HG02884 (cell line): ENCODE data around the gene RNF133.
"Not testable (repeated sequence)": the region's sequence is repeated elsewhere in the genome, so short reads cannot be mapped to it uniquely, and the experiment has no call there.

ENCODE experiments used
- ATAC-seq: cut with Tn5 transposase; IDR thresholded peaks from one replicate; pipeline ENCODE4 v1.9.1; 2021; ENCODE audit warnings: mild to moderate bottlenecking, moderate library complexity; ENCODE audit not compliant: unreplicated experiment

Gene RNF133

DNA sequence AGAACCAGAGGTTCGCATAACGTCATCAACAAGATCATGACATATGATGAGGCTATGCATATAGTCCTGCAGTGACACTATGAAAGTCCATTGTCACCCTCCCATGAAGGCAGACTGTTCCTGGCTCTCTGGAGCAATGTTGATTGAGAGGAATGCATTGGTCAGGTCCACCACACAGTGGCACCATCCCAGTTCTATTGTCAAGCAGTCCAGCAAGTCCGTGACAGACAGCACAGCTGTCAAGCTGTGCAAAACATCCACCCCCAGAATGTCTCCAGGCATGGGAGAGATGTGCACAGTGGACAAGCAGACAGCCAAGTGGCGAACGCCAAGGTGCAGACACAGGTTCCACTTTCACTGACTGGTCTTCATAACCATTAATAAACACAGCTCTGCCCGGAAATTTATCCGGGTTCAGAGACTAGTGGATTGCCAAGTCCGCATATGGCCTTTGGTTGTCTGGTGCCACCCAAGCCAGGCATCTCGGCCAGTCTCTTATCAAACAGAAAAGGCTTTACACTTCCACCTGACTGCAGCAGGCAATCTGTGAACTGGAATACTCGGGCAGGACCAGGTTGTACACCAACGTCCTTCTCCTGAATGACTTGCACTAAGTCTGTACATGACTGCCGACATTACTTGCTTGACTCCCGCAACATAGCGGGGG lies 7.2 kb downstream of the RNF133 start:
- ATAC-seq: no peak

DNA sequence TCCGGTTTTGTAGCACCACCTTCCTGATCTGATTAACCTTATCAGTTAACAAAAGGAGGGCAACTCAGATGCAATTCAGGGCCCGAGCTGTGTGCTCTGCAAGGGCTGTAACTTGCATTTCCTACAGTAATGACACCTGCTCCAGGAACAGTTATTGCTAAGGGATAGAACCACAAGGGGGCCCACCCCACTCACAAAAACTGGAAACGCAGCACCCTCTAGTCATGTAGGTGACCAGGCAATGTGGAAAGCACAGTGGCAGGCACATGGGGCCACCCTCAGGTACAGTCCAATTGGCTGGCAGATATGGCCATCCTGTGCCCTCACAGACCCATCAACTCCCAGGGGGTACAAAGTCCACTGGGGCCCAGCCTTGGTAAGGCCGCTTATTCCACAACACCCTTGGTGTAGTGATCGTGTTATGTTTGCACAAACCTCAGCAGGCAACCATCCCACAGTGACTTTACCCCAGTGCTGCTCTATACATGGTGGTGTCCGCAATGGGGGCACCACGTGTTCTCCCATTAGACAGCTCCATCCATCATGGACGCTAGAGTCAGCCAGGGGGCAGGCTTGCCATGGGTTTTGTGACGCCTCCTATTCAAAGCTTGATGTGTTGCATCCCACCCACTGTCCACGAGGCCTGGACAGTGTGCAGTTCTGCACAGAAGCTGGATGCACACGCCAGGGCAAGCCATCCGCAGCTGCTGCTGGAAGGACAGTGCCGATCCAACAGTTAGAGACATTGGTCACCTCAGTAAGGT lies 9.4 kb downstream of the RNF133 start:
- ATAC-seq: no peak

DNA sequence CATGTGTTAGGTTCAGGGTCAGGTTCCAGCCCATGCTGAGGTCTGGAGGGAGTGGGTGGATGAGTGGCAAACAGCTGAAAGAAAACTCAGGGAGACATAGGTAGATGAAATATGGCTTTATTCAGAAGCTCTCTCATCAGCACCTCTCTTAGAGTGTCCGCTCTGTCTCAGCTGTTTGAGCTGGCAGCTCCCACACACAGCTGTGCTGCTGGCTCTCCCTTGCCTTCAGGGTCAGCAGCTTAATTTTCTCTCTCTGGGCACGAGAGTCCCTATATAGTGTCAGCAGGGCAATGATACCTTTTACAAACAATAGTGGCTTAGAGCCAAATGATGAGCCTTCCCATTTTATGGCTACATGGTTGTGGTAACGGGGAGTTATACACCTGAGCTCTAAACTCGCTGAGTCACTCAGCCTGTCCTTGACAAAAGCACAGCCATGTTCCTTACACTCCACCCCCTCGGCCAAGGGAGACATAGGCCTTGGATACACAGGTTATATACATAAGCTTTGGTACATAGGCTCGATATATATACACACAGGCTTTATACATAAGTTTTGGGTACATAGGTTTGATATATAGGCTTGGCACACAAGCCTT lies 10.4 kb downstream of the RNF133 start:
- ATAC-seq: no peak

DNA sequence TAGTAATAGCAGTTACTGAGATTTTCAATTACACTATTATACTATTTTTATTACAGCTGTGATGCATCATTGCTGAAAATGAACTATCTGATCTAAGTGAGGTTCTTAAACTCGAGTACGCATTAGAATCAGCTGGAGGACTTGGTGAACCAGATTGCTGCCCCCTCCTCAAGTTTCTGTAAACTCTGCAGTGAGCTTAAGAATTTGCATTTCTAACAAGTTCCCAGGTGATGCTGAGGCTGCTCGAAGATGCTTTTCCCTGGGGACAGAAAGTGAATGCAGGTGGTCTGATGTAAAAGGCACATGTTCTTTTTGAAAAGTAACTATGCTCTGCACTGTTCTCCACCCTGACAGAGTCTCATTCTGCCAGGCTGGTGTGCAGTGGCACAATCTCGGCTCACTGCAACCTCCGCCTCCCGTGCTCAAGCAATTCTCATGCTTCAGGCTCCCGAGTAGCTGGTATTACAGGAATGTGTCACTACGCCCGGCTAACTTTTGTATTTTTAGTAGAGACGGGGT lies 12.5 kb downstream of the RNF133 start:
- ATAC-seq: no peak

DNA sequence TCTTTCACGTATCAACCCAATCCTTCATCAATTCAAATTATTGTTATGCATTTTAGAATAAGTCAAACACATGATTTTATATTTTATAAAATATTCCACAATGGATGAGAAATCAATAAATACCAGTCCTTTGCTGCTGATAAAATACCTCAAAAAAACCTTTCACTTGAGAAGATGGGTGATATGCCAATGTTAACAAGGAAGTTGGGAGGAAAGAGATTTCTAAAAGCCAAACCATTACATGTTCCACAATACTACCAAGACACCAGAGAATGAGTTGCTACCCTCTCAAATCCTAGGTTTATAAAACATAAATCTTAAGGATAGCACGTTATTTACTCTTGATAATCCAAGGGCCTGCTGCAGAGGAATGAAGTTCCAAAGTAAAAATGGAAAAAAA lies 14.4 kb downstream of the RNF133 start:
- no peak for ATAC-seq

DNA sequence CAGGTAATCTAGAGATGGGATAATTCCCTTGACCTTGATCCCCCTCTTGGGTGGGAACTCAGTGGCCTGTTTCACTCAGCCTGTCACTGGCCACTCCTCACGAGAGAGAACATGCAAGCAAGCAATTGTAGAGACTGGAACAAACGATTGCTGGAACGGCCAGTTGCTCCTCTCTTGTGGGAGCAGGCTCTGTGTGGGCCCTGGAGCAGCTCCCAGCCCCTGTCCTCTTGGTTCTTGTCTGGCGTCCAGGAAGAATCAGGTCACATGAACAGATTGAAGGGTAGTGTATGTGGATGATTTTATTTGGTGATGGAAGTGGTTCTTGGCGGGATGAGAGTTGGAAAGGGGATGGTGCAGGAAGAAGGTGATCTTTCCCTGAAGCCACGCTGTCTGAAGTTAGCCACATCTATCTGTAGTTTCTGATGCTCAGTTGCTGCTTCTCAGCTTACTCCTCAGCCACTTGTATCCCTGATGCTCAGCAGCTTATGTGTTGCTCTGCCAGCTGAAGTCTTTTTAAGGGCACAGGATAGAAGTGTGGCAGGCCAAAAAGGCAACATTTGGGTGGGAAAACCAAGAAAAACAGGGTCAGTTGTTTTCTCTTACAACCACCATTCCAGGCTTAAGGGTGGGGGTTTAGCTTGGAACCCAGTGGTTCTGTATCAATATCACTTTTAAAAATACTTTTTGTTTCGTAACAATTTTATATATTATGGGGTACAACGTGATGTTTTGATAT lies 15.9 kb downstream of the RNF133 start:
- no peak for ATAC-seq

DNA sequence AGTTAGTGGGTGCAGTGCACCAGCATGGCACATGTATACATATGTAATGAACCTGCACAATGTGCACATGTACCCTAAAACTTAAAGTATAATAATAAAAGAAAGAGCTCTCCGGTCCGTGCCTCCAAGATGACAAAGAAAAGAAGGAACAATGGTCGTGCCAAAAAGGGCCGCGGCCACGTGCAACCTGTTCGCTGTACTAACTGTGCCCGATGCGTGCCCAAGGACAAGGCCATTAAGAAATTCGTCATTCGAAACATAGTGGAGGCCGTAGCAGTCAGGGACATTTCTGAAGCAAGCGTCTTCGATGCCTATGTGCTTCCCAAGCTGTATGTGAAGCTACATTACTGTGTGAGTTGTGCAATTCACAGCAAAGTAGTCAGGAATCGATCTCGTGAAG lies 17.7 kb downstream of the RNF133 start:
- ATAC-seq: not testable (repeated sequence)

DNA sequence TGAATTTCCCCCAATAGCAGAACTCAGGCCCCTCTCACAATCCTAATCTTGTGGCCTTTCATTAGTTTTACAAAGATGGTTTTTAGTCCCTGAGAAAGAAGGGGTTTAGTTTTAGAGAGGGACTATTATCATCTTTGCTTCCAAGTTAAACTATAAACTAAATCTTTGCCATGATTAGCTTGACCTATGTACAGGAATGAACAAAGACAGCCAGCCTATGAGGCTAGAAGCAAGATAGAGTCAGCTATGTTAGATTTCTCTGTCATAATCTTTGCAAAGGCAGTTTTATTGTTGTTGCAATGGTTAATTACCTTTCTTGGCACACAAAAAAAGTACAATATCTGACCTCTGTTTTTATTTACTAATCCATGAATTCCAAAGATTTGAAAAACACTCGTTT lies 19.1 kb downstream of the RNF133 start:
- no peak for ATAC-seq

DNA sequence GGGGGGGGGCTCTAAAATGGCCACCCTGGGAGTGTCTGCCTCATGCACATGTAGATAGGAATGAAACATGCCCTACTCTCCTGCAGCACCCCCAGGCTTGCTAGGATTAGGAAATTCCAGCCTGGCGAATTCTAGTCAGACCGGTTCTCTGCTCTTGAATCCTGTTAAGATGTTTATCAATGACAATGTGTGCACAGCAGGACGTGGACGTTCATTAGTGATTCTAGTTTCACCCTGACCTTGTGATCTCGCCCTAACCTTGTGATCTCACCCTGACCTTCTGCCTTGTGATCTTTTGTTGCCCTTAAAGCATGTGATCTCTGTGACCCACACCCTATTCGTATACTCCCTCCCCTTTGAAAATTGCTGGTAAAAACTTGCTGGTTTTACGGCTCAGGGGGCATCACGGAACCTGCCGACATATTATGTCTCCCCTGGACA lies 19.6 kb downstream of the RNF133 start:
- not testable (repeated sequence) for ATAC-seq

DNA sequence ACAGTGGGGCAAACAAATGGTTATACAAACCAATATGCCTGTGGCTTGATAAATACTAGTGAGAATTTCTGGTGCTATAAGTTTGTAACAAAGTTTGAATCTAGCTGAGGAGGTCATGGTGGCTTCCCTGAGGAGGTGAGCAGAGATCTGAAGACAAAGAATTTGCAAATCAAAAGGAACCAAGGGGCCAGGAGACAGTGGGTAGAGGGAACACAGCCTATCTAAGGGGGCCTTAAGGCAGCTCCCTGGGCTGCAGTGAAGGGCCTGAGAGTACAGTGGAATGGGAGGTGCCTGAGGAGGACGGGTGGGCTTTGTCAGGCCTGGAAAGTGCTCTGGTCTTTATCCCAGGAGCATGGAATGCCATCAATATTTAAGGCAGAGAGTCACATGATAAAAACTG lies 21.8 kb downstream of the RNF133 start:
- ATAC-seq: no peak

DNA sequence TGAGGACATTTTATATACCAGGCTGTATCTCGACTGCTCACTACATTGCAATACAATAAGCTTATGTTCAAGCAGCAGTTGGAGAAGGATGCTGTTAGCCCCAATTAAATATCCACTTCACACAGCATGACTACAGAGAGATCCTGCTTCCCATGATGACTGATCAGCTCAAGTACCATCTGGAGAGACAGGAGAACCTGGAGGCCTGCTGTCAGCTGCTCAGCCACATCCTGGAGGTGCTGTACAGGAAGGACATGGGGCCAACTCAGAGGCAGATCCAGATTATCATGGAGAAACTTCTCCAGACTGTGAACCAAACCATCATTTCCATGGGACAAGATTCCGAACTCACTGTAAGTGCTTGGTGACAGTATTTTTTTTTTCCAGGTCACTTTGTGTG lies 22.5 kb downstream of the RNF133 start:
- ATAC-seq: no peak

DNA sequence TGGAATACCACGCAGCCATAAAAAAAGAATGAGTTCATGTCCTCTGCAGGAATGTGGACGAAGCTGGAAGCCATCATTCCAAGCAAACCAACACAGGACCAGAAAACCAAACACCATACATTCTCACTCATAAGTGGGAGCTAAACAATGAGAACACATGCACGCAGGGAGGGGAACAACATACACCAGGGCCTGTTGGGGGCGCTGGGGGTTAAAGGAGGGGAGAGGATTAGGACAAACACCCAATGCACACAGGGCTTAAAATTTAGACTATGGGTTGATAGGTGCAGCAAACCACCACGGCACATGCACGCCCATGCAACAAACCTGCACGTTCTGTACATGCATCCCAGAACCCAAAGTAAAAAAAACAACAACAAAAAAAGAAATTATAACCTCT lies 23.3 kb downstream of the RNF133 start:
- no peak for ATAC-seq

DNA sequence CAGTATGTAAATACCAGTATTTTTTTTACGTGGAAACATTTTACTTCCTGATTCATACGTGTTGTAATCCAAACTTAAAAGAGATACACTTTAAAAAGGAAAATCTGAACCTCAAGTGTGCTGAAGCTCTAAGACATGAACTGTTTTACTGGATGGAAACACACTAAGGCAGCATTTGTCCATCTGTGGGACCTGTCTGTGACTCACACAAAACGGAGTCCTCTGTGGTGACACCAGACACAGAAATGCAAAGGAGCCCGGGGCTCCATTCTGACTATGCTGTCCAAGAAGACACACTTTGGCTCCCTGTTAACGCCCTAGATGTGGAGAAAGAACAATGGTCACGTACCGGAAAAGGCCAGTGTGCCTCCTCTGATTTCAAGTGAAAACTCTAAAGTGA lies 23.9 kb downstream of the RNF133 start:
- ATAC-seq: no peak

DNA sequence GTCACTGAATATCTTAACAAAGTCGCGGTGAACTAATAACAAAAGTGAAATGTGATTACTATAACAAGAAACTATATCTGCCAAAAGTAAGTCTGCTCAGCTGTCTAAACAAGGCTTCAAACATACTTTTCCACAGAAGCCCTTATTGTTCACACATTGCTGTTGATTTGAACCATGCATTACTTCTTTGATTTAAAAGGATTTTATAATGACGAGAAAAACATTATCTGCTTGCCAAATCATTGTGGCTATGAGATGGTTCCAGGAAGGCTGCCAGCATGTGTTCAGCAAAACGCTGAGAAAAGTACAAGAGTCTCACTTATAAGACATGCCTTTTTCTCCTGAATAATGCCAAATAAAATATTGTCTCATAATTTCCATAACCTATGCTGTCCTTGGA lies 24.4 kb downstream of the RNF133 start:
- ATAC-seq: no peak

DNA sequence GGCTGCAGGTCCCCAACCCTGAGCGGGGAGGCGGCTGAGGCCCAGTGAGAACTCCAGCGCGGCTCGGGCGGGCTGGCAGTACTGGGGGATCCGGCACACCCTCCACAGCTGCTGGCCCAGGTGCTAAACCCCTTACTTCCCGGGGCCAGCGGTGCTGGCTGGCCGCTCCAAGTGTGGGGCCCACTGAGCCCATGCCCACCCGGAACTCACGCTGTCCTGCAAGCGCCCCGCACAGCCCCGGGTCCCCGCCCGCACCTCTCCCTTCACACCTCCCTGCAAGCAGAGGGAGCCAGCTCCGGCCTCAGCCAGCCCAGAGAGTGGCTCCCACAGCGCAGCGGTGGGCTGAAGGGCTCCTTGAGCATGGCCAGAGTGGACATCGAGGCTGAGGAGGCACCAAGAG lies 25.0 kb downstream of the RNF133 start:
- no peak for ATAC-seq

DNA sequence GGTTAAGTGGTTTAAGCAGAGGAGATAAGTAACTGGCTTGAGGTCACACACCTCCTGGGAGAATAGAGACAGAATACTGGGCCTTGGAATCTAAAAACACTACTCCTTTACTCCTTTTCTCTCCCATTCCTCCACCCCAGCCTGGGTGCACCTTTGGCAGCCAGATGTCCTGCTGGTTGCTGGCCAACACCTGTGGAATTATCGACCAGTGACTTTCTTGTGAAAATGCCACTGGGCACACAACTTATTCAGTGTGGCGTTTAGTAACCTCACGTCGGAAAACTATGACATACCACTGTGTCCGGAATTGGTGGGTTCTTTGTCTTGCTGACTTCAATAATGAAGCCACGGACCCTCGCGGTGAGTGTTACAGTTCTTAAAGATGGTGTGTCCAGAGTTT lies 26.4 kb downstream of the RNF133 start:
- ATAC-seq: no peak

DNA sequence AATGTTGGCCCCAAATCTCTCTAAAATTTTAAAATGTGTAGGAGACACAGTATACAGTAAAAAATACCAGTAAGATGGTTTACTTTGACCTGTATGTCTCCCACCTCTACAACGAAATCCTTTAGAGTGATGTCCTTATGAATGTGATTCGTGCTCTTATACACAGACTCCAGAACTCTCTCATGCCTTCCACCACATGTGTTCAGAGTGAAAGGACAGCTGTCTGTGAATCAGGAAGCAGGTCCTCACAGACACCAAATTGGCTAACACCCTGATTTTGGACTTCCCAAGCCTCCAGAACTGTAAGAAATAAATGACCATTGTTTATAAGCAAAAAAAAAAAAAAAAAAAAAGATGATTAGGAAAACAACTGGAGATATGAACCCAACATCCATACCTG lies 35.2 kb downstream of the RNF133 start:
- ATAC-seq: no peak

DNA sequence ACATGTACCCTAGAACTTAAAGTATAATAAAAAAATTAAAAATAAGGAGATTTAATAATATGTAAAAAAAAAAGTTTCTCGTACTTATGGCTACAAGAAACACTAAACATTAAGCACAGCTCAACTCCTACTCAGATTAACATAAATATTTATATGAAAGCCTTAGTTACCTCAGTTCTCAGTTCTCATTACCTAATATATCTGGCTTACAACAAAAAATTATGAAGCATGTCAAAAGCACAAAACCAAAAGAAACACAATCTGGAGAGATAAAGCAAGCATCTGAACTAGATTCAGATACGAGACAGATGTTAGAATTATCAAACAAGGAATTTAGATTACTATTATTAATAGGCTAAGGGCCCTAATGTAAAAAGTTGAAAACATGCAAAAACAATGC lies 40.1 kb downstream of the RNF133 start:
- ATAC-seq: no peak

DNA sequence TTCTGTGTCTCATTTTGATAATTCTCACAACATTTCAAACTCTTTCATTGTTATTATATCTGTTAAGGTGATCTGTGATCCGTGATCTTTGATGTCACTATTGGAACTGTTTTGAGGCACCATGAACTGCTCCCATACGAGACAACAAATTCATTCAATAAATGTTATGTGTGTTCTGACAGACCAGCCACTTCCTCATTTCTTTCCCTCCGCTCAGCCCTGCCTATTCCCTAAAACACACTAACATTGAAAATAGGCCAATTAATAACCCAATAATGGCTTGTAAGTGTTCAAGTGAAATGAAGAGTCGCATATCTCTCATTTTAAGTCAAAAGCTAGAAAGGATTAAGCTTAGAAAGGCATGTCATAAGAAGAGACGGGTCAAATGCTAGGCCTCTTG lies 45.2 kb downstream of the RNF133 start:
- ATAC-seq: no peak

DNA sequence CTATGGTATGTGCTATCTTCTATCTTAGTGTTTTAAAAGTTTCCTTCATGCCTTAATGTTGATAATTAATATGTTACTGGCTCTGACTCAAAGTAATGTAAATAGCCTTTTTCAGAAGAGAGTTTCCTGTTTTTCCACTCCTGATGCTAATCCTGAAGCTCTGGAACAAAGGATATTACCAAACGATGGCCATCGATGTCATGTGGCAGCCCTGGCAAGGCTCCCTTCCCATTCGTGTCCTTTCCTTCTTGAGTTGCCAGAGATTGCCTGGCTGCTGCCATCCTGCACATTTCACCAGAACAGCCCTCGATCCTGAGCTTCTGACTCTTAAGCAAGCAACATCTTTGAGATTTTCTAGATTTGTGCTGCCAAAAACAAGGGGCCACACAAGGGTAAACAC lies 46.0 kb downstream of the RNF133 start:
- no peak for ATAC-seq

DNA sequence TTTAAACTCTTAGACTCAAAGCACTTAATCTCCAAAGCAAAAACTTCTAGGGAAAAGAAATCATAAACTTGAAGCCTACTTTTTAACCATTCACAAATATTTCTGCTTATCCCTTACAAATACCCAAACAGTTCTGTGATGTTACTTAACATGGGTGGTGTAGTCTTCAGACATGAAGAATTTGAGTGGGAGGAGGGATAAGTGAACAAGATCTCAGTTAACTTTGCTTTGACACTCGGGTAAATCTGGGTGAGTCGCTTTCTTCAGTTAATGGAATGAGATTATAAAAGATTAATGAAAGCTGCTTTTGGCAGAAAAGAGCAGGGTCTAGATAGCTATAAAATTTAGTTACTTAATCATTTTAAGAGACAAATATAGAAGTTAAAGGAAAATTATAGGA lies 47.5 kb downstream of the RNF133 start:
- ATAC-seq: no peak
